Hematopoietic multipotent progenitor cell treated with erythropoietin and hydrocortisone succinate and interleukin-3 and kit ligand, for 17 days (in vitro differentiated cells): ENCODE measurements around the gene ELMO3.

ENCODE experiments used
- DNase-seq: peaks from one replicate; pipeline ENCODE4 v3.0.0-alpha.2; 2015; ENCODE audit warnings: low spot score

ELMO3 gene

DNA sequence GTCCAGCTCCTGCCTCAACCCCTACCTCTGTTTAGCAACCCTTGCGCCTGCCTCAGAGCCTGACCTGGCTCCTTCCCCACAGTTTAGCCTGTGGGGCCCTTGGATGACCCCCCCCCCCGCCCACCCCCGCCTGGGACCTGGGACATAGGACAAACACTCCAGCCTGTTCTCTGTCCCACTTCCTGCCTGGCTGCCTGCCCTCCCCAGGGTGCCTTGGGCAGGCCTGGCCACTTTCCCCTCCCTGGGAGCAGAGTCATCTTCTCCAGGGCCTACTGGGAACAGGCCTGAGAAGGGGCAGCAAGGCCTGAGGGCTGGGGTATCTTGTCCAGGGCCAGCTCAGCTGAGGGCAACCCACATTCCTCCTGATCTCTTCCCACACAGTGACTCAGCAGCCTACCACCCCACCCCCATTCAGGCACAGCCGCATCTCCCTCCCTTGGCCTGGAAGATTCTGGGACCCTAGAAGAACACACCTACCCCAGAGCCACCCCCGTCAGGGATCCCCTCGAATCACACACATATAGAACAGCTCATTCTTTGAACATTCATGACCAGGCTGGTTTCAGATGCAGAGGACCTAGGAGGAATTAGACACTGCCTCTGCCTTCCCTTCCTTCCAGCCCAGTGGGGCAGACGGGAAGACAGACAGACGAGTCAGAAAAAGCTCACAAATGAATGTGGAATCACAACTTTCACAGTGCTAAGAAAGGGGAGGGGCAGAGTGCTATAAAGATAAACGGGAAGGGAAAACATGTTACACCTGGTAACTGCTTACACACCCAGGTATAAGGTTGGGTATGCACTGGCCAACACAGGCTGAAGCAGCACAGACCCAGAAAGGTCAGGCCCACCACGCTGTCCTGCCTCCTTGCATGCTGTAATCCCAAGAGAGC lies 42.3 kb downstream of the ELMO3 start:
- no peak for DNase-seq

DNA sequence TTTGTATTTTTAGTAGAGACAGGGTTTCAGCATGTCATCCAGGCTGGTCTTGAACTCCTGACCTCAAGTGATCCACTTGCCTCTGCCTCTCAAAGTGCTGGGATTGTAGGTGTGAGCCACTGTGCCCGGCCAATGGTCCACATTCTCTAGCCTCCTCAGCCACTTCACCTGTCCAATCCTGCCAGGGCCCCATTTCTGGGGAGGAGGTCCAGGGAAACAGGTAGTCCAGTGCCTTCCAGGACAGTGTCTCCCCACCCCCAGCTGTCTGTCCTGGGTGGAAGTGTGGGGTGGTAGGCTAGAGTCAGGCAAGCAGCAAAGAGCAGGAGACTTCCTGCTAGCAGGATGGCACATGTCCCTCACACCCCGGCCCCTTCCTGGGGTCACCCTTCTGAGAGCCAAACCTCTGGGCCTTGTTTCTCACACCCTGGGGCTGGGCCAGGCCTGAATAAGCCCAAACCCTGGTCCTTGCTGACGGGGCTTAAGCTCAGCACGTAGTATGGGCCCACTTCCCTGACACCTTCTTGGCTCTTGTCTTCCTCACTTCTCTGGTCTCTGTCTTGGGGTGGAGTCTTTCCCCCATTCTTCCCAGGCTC lies 43.3 kb downstream of the ELMO3 start:
- DNase-seq, result no peak

DNA sequence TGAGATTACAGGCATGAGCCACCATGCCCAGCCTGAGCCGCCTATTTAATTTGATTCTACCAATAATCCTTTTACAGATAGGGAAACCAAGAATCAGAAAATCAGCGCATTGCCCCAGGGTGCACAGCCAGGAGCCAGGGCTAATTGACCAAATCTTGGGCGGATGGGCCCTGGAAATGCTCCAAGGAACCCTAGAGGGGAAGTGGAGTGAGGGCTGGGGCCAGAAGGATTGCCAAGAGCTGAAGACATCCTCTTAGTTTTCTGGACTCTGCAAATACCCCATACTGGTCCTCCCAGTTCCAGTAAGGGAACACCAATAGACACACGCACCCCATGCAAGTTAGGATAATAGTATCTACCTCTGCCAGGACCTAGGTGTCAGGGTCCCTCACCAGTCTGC lies 44.5 kb downstream of the ELMO3 start:
- DNase-seq, result no peak

DNA sequence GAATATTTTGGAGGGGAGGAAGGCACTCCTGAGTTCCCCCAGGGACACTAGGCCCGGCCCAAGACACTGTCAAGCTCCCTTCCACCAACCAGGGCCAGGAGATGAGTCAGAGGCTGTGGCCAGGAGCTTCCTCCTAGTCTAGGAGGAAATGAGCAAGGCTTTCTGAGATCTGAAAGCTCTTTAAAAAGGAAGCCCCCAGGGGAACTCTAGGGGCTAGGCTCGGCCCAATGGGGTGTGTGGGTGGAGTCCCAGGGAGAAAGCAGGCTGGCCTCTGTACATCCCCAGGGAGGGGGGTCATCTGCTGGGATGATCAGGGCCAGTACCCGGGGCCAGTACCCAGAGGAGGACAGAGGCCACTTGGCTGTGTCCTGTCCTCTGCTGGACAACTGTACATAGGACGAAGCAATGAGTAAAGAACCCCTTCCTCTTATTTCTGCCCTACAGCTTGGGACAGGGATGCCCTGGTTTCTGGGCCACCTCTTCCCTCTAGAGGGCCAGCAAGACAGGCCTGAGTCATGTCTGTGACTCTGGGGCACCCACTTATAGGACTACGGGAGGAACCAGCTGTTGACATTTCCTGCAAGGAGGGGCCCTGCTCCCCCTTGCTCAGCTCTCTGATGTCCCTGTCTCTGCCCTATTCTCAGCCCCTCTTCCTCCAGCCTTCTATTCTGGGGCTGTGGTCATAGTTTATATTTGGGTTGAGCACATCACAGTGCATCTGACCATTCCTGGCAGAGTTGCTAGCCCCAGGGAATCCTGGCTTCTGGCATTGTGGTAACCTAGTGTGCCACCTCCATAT lies 45.7 kb downstream of the ELMO3 start:
- DNase-seq, result no peak

DNA sequence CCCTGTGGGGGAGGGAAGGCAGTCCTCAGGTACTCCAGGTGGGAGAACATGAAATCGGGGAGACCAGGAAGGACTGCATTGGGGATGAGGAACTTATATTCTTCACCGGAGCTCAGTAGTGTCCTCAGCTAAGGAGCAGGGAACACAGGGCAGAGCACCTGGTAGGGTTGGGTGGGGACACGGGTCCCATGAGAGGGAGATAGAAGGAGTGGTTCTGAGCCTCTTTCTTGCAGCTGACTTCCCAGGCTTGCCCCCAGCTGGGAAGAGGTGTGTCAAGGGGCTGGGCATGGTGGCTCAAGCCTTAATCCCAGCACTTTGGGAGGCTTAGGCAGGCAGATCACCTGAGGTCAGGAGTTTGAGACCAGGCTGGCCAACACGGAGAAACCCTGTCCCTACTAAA lies 46.3 kb downstream of the ELMO3 start:
- no peak for DNase-seq

DNA sequence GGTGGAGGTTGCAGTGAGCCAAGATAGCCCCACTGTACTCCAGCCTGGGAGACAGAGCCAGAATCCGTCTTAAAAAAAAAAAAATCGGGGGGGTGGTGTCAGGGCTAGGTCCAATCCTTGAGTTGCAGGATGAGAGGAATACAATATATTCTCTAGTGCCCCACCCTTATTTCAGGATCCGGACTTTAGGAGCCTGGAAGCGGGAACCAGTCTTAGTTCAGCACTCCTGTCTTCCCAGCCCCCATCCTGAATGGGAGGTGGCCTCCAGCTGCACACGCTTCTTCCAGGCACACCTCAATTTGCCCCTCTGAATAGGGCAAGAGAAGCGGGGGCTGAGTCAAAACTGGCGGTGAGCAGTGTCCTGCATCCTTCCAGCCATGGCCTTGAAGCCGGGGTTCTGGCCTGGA lies 46.7 kb downstream of the ELMO3 start:
- DNase-seq, result no peak

DNA sequence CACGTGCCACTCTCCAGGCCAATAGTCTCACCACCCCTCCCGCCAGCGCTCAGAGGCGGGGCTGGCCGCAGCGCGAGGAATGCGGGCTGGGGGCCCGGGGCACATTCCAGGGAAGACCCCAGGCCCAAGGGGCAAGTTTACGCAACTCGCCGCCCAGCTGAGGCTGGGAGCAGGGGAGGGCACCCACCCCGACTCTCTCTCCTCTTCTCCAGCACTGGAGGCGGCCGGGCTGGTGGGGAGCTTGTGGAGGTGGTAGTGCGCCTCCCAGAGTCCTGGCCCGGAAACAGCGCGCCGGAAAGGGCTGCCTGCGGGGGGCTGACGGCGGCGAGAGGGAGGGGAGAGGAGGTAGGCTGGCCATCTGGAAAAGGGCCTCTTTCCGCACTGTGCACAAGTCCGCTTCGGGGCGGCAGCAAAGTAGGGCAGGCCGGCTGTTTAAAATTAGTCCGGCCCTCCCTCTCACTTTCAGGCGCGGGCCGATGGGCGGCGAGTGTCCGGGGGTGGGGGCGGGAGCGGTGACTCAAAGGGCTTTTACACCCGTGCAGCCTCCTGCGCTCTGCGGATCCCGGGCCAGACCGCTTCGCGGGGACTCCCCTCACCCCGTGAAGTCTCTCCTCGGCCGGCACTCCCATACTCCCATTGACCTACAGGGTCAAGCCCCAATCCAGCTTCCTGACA lies 47.3 kb downstream of the ELMO3 start:
- DNase-seq, result no peak

DNA sequence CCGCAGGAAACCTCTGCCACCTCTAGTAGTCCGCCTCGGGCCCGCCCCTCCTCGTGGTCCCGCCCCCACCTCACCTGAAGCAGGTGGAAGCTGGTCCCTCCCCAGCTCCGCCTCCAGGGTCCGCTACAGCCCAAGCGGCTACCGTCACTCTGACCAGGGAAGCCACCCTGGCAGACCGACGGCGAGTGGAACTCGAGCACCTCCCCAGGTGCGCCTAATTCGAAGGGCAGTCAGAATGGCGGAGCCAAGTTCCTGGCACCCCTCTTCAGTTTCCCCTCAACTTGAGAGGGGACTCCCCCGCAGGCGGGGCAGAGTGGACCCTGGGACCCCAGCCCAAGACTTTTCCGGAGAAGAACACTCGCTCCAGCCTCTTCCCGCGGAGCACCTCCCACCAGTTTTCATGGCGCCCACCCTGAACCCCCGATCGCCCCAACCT lies 47.8 kb downstream of the ELMO3 start:
- DNase-seq, result peak; percentile 65

DNA sequence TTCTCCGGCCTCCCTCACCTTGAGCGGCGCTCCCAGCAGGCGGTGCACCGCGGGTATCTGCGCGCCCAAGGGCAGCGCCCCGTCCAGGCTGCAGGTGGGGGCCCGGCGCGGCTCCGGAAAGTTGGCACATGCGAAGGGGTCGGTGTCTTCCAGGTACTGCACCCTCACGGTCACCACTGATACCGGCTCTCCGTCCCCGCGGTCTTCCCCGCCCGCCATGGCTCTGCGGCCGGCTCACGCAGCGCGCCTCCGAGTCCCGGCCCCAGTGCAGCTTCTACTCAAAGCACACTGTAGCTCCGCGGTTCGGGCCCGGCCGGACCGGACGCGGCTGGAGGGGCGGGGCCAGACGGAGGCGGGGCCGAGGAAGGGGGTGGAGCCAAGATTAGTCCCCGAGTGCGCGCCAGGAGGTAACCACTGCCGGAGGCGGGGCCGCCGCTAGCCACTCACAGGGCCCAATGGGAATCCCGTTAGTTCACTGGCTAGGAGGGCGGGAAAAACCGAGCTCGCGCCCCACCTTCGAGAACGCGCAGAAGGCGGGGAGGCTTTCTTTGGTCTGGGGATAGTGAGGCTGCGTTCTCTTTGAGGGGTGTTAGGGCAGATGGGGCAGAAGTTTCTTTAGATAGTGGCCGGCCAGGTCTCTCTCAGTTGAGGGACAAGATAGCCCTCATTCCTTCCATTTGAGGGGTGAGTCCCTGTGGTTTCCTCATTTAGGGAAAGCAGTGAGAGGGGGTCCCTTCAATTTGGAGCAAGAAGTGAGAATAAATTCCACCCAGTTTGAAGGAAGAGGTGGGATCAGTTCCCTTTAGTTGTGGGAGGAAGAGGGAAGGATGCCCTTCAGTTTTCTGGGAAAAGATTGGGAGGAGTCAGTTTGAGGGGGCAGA lies 48.5 kb downstream of the ELMO3 start, which contains the start of gene FHOD1:
TSS of gene FHOD1 (minus strand) at position 290 of the 881 bp plus-strand sequence. CDS start at position 219, 71 bp downstream.
- peak; percentile 93 for DNase-seq

DNA sequence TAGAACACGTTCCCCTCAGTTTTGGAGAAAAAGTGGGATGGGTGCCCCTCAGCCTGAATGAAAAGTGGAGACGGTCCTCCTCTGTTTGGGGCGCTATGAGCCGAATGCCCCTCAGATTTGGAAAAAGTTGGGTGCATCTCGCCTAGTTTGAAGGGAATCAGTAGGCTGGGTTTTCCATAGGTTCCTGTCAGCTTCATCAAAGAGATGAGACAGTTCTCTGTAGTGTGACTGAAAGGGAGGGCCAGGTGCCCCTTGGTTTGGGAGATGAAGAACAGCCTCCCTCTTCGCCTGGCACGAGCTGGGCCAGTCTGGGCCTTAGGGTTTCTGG lies 49.1 kb downstream of the ELMO3 start:
- no peak for DNase-seq

DNA sequence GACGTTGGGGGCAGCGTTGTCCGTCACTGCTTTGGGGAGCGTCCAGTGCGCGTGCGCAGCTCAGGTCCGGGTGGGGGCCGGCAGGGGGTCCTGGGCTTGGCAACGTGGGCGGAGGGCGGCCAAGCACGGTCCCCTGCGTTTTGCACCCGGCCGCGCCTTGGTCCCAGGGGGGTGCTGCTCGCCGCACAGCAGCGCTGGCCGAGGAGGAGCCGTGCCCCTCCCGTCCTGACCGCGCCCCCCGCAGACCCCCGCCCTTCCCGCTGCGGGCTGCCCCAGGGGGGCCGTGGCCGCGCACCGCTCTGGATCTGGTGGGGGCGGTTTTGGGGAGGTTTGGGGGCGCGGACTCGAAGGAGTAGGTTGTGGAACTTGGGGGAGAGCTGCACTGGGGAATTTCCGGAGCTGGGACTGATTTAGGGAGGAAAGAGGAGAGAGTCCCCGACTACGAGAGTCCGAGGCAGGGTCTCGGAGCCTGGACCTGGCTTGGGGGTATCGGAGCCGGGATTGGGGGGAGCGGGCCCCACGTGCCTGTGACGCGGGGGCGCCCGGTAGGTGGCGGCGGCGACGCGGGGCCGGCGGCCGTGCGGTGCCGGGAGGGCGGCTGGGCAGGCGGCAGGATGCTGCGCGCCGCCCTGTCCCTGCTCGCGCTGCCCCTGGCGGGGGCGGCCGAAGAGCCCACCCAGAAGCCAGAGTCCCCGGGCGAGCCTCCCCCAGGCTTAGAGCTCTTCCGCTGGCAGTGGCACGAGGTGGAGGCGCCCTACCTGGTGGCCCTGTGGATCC lies 49.7 kb downstream of the ELMO3 start, which contains the start of gene SLC9A5:
TSS of gene SLC9A5 (plus strand) at position 579 of the 777 bp plus-strand sequence. CDS start at position 615, 36 bp downstream.
- DNase-seq, result no peak

DNA sequence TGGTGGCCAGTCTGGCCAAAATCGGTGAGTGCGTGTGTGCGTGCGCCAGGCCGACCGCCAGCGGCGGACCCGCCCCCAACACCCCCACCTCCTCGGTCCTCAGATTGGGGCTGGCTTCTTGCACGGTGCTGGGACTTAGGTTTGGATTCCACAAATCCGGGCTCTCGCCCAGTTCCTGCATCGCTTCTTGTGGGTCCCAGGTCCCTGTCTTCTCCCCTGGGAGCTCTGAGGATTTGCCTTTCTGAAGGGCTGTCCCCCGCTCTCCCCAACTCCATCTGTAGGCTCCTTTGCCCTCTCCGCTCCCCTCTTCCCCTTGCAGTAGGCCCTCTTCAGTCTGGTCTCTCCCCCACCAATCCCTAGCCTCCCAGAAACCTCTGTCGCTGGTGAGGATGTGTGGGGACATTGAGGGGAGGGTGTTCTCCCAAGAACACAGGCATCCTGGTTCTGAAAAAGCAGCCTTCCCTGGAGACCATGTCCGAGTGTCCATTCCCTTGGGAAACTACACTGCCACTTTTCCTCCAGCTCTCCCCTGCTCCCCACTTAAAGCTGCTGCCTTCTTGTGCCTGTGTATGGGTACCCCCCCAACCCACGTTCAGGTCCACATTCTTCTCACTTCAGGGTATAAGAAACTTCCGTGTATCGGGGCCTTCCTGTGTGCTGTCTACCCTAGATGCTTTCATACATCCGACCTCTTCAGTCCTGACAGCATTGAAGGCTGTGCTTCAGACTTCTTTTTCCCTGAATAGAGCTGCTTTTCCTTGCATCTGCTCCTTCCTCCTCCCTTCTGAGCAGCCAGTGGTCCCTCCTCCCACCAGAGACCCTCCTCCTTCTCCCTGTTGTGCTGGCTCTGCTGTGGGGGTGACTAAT lies 50.5 kb downstream of the ELMO3 start:
- DNase-seq, result no peak

DNA sequence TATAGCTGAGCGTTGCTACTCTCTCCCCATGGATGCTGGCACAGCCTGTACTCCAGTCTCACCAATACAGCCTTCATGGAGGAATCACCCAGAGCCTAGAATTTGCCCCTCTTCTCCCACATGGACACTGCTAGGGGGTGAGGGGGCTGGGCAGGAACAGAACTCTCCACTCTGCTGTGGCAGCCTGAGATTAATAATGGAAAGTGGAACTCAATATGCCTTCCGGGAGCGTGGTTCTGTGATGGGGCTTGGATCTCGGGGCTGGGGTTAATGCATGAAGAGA lies 51.1 kb downstream of the ELMO3 start:
- no peak for DNase-seq

DNA sequence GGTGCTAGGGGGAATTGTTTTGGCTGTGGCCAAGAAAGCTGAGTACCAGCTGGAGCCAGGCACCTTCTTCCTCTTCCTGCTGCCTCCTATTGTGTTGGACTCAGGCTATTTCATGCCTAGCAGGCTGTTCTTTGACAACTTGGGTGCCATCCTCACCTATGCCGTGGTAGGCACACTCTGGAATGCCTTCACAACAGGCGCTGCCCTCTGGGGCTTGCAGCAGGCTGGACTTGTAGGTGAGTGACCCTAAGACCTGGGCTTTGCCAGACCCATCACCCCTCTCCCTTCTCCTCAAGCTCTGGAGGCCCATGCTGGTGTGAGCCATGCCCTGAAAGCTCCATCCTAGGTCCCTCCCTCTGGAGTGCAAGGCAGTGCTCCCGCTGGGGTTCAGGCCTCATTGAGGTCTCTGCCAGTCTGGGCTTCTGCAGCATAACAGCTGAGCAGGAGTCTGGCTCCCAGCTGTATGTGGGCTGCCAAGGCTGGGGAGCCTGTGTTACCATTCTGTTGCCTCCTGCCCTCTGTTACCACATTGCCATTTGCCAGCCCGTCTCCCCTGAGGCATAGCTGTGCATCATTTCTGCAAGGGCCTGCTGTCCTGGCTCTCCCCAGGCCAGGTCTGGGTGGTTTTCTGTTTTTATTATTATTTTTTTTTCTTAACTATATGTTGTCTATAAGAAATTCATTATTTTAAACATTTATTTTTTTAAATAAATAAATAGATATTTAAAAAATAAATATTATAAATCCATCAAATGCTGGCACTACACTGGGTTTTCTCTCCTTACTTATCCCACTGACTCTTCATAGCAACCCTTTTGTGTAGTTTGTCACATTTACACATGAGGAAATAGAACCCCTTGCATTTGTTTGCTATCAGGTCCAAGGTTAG lies 53.9 kb downstream of the ELMO3 start:
- DNase-seq, result no peak
